ENCODE results near the gene ADAMTSL1. TPM values are rescaled to one million over a fixed set of nuclear protein-coding genes. Genes with fewer than 3 reads are reported as not detected.

ADAMTSL1 gene
- polyA plus RNA-seq, 12 donors, result 8.4 to 25.2 (median 16.0) TPM; not detected in 1

- DNase-seq, result no peak
Measured at GRCh38 chr9:18798106-18798505, 324.2 kb downstream of the ADAMTSL1 start.

DNA sequence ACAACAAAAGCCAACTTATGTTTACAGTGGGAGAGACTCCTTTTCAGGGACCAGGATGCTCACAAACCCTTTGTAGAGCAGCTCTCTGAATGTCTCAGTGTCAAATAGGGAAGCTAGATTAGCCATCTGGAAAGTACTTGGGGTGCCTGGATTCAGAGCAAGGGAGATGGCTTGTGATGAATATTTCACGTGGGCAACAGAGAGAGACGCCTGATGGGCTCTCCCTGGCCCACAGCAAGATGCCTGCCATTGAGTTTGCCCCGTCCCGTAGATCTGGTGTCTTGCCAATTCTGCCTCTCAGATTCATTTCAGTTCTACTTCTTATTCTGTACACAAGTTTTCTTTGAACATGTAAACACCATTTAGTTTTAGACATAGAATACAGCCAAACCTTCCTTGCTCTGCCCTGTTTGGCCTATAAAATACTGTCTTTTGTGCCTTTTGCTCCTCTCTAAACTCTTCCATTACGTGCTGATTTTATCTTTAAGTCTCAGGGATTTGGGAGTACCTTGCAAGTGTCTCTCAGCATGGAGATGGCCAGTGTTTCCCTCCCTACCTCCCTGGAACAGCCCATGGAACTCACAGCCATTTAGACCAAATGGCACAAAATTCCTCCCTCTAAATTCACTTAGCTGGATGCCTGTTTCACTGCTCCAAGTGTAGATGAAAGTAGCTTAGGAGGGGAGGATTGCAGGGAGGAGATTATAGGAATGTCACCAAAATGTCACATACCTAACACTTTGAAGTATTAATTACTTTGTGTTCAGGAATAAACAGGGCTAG is 324.7 kb downstream of the ADAMTSL1 start:
- DNase-seq, result no peak

DNA sequence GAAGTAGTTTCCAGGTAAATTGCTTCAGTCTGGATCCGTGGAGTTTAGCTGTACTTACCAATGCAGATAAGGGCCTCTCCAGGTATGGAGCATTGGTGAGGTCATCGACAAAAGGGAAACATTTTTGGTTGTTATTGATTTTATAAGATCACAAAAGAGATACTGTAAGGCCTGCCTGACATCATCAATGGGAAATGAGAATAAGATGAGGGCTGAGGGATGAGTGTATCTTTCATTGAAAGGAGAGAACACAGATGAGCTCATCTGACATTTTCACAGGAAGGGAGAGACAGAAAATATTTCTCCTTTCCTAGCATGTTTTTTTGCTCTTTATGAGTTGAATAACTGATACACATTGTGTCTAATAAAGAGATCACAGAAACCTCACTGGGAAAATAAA is 325.5 kb downstream of the ADAMTSL1 start:
- DNase-seq, result no peak

GRCh38 chr9:18800579-18800978 is 326.6 kb downstream of the ADAMTSL1 start:
- DNase-seq, result no peak

GRCh38 chr9:18805386-18805785 is 331.4 kb downstream of the ADAMTSL1 start:
- no peak for DNase-seq

DNA sequence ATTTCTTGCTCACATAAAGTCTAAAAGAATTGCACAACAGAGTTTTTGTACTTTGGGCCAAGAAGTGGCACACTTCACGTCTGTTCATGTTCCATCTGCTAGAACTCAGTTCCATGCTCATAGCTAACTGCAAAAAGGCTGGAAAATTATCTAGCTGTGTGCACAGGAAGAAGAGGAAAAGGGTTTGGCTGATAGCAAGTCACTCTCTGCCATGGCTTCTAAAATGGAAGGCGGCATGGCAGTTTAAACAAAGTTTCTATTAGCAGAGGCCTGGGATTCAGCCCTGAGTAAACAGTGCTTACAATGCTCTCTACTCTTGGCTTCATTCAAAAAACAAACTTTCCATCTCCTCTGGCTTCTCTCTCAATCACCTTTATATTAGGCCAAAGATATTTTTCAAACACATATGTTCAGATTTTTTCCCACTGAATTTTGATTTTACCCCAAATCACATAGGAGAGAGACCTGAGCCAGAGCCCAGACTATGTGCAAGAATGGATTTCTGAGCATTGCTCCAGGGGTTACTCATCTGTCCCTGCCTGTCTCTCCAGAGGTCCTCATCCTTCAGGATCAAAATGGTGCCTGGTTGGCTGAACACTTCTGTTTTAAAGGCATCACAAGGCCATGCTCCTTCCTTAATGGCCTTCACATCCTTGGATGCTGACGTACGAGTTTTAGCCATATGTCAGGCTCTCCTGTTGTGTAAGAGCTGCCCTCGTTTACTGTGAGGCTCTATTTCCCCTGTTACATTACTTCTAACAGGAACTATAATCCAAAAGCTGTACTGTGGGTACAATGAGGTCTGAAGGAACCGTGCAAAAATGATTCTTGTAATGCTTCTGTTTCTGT is 332.5 kb downstream of the ADAMTSL1 start:
- peak; percentile 53 for DNase-seq

- DNase-seq, result no peak
Measured at GRCh38 chr9:18810581-18810980, 336.6 kb downstream of the ADAMTSL1 start.

GRCh38 chr9:18811171-18811570 is 337.2 kb downstream of the ADAMTSL1 start:
- no peak for DNase-seq

GRCh38 chr9:18819418-18819817 is 345.5 kb downstream of the ADAMTSL1 start:
- DNase-seq, result no peak

- no peak for DNase-seq
Measured at GRCh38 chr9:18820566-18821095, 346.7 kb downstream of the ADAMTSL1 start.

DNA sequence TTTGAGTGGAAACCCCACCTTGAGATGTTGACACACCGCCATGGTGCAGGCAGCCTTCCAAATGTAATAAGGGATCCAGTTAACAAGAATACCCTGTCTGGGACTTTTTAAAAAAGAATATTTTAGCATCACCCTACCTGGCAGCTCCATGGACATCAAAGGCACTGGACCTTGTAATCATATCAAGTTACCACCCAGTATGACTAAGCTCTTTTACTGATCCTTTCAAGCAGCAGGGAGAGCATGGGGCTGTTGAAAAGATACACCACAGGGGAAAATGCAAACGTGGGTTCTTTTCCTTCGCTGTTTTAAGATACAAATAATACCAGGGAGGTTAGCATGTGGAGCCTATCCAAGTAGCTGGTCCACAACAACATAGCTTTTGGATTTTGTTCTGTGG is 347.8 kb downstream of the ADAMTSL1 start:
- no peak for DNase-seq

- DNase-seq, result no peak
Measured at GRCh38 chr9:18822850-18823249, 348.9 kb downstream of the ADAMTSL1 start.

DNA sequence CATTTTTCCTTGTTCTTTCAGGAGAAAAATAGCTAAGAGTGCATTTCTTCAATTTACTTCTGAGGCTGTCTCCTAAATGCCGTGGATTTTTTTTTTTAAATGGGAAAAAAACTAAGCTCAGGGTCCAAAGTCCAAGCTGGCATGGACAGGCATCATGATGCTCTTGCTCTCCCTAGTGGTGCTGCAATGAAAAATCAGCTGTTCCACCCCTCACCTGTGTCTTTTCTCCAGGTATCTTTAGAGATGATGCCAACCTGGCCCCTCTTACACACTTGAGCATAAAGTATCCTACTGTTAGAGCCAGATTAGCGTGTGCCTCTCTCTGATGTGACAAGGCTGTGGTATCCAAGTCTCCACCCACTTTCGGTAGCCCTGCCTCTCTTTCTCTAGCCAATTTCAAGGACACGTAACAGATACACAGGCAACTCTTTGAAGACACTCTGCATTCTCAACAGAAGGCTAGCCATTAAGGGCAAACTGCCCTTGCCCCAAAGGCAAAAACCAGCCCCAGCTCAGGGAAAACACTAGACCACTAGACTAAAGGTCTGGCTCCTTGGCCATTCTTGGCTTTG is 350.2 kb downstream of the ADAMTSL1 start:
- DNase-seq, result no peak

- no peak for DNase-seq
Measured at GRCh38 chr9:18825656-18826170, 351.8 kb downstream of the ADAMTSL1 start.

DNA sequence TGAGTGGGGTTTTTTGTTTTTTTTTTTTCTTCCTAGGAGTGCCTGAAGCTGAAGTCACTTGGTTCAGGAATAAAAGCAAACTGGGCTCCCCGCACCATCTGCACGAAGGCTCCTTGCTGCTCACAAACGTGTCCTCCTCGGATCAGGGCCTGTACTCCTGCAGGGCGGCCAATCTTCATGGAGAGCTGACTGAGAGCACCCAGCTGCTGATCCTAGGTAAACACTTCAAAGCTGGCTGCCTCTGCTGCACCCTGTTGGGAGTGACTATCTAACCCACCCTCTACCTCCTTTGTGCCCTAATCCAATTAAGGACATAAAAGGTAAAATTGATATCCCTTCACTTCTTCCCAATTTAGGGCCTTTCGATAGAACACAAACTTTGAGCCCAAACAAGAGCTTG is 352.3 kb downstream of the ADAMTSL1 start:
- no peak for DNase-seq

- DNase-seq, result no peak
Measured at GRCh38 chr9:18829066-18829465, 355.1 kb downstream of the ADAMTSL1 start.

DNA sequence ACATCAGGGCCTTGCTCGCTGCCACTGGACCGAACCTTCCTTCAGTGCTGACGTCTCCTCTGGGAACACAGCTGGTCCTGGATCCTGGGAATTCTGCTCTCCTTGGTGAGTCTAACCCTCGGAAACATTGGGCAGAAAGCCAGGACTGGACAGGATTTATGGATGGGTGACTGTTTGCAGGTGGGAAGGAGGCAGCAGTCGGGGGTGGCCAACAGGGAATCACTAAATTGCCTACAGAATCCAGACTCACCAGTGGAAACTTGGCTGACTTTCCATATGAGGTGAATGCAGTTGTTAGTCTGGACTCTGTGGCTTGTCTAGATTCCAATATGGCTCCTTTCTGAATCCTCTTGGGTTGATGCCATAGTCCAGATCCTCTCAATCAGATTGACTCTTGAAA is 355.9 kb downstream of the ADAMTSL1 start:
- peak; percentile 25 for DNase-seq

DNA sequence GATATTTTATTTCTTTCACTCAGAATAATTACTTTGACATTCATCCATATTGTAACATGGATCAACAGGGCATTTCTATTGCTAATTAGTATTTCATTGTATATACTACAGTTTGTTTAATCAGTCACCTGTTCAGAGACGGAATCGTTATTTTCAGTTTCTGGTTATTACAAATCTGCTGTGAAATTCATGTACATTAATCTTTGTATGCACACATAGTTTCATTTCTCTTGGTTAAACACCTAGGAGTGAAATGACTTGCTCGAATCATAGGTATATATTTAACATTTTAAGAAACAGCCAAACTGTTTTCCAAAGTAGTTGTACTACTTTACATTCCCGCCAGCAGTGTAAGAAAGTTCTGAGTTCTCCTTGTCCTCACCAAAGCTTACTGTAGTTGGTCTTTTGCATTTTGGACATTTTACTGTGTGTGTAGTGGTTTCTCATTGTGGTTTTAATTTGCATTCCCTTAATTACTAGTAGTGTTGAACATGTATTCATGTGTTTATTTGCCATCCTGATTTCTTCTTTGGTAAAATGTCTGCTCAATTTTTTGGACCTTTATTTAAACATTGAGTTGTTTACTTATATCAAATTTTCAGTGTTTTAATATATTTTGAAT is 360.9 kb downstream of the ADAMTSL1 start:
- DNase-seq, result no peak

- DNase-seq, result no peak
Measured at GRCh38 chr9:18837402-18837801, 363.4 kb downstream of the ADAMTSL1 start.

DNA sequence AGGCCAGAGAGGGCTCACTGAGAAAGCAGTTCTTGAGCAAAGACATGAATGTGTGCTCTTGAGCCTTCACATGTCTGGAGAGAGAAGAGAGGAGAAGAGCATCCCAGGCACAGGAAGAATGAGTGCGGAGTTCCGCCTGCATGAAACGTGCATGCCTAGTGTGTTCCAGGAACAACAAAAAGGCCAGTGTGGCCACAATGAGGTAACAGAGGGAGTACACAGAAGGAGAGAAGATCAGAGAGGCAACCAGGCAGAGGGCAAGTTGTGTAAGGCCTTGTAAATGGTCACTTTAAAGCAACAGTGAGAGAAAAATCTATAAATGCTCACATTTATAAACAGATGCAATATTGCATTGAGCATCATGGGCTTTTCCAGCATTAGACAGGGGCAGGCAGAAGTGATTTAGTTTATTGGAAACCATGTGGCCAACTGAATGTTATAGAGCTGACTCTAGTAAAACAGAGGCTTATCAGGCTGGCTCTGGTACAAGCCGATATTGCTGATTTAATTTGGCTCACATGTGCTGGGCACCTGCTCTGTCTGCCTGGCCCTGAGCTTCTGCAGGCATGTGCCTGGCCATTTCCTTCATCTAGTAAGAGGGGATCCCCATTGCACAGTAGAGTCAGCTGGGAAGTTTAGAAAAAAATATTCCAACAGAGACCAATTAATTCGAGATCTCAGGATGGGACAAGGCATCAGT is 373.8 kb downstream of the ADAMTSL1 start:
- no peak for DNase-seq

DNA sequence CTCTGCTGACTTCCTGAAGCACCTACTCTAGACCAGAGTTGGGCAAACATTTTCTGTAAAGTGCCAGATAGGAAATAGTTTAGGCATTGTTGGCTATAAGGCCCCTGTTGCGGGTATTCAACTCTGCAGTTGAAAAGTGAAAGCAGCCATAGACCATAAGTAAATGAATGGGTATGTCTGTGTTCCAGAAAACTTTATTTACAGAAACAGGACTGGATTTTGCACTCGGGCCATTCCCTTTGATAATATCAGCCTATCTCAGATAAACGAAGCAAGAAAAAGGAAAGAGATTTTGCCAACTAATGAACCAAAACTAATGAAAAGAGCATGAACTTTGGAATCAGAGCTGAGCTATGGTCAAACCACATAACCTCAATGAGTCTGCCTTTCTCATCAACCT is 374.7 kb downstream of the ADAMTSL1 start:
- DNase-seq, result no peak

All from muscle of arm (tissue), 12 donors.